ENCODE measurements around the gene PES1. TPM values are rescaled to one million over a fixed set of nuclear protein-coding genes. Genes with fewer than 3 reads are reported as not detected.
"Not testable (repeated sequence)": the region's sequence is repeated elsewhere in the genome, so short reads cannot be mapped to it uniquely, and the experiment has no call there.

PES1 gene
- total and polyA plus RNA-seq, 8 donors = 22.8 to 94.5 (median 47.1) TPM

DNA sequence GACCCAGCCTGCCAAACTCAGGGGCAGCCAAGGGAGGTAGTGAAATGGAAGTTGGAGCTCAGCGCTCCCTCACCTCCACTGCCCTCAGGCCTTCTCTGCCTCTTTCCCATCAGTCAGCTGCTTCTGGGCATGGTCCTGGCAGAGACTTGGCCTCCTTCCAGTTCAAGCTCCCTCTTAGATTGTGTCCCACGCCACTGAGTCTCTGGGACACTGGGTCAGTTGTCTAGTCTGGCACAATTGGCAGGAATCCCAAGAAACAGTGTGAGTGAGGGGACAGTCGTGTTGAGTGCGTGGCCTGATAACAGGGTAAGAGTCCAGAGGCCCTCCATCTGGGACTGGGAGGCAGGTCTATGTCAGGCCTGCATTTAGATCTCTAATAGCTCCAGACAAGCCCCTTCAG, 36.8 kb upstream of the PES1 start:
- Histone ChIP-seq H3K27ac (no peak overlapping the region), H3K36me3 (peaks cover 0 to 22% (median 6%) of the 10 kb centered on the region in 4 donors), H3K4me1 (no peaks in the 10 kb centered on the region), H3K9me3 (no peaks in the 10 kb centered on the region), H3K27me3 (no peaks in the 10 kb centered on the region), H3K4me3 (no peak overlapping the region)
- 51 to 78% (median 61%) methylated on average over 3 to 4 of the region's 4 CpGs for WGBS, 5 donors
- intact Hi-C loops (cut with DNase I; ENCODE audit: low total_unique reads) = no loop called here
- no peak for TF ChIP-seq POLR2A (IDR thresholded peaks at IDR 0.05)
- TF ChIP-seq, protein P1, sequence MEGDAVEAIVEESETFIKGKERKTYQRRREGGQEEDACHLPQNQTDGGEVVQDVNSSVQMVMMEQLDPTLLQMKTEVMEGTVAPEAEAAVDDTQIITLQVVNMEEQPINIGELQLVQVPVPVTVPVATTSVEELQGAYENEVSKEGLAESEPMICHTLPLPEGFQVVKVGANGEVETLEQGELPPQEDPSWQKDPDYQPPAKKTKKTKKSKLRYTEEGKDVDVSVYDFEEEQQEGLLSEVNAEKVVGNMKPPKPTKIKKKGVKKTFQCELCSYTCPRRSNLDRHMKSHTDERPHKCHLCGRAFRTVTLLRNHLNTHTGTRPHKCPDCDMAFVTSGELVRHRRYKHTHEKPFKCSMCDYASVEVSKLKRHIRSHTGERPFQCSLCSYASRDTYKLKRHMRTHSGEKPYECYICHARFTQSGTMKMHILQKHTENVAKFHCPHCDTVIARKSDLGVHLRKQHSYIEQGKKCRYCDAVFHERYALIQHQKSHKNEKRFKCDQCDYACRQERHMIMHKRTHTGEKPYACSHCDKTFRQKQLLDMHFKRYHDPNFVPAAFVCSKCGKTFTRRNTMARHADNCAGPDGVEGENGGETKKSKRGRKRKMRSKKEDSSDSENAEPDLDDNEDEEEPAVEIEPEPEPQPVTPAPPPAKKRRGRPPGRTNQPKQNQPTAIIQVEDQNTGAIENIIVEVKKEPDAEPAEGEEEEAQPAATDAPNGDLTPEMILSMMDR (IDR thresholded peaks at IDR 0.05) = no peak
- TF ChIP-seq POLR2AphosphoS5 (IDR thresholded peaks at IDR 0.05) = no peak
- no peak for TF ChIP-seq EP300 (IDR thresholded peaks at IDR 0.05)
- no peak for DNase-seq

DNA sequence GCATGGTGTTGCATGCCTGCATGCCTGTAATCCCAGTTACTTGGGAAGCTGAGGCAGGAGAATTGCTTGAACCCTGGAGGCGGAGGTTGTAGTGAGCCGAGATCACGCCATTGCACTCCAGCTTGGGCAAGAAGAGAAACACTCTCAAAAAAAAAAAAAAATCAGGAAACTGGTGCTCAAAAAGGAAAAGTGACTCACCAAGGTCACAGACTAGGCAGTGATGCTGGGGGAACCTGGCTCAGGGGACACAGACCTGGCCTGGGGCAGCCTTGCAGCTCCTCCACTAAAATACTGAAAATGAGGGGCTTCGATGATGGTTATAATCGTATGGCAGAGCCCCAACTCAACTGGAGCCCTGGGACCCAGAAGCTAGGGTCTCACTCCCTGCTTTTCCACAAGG, 35.8 kb upstream of the PES1 start:
- Histone ChIP-seq H3K27me3 (no peaks in the 10 kb centered on the region), H3K4me3 (no peak overlapping the region), H3K4me1 (no peaks in the 10 kb centered on the region), H3K36me3 (peaks cover 0 to 31% (median 14%) of the 10 kb centered on the region in 4 donors), H3K9me3 (no peaks in the 10 kb centered on the region), H3K27ac (no peak overlapping the region)
- 83 to 96% (median 87%) methylated on average over 5 of the region's 5 CpGs for WGBS, 5 donors
- intact Hi-C loops (cut with DNase I; ENCODE audit: low total_unique reads) = no loop called here
- TF ChIP-seq, protein P1 (IDR thresholded peaks at IDR 0.05) = no peak
- TF ChIP-seq POLR2AphosphoS5 (IDR thresholded peaks at IDR 0.05) (no peak), POLR2A (IDR thresholded peaks at IDR 0.05) (no peak), EP300 (IDR thresholded peaks at IDR 0.05) (no peak)
- no peak for DNase-seq

DNA sequence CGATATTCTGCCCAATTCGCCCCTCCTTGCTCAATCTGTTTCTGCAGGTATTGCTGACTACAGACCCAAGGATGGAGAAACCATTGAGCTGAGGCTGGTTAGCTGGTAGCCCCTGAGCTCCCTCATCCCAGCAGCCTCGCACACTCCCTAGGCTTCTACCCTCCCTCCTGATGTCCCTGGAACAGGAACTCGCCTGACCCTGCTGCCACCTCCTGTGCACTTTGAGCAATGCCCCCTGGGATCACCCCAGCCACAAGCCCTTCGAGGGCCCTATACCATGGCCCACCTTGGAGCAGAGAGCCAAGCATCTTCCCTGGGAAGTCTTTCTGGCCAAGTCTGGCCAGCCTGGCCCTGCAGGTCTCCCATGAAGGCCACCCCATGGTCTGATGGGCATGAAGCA, 34.7 kb upstream of the PES1 start:
- no peaks in the 10 kb centered on the region for H3K9me3 ChIP-seq
- TF ChIP-seq EP300 (IDR thresholded peaks at IDR 0.05) (no peak), POLR2A (IDR thresholded peaks at IDR 0.05) (no peak), POLR2AphosphoS5 (IDR thresholded peaks at IDR 0.05) (no peak)
- TF ChIP-seq, protein P1 (IDR thresholded peaks at IDR 0.05) = no peak
- H3K36me3 ChIP-seq = peaks cover 0 to 41% (median 17%) of the 10 kb centered on the region in 4 donors
- H3K4me3 ChIP-seq = no peak overlapping the region
- no peaks in the 10 kb centered on the region for H3K4me1 ChIP-seq
- no peak overlapping the region for H3K27ac ChIP-seq
- WGBS, 5 donors = 81 to 100% (median 89%) methylated on average over 4 to 5 of the region's 5 CpGs
- DNase-seq = no peak
- intact Hi-C loops (cut with DNase I; ENCODE audit: low total_unique reads) = no loop called here
- no peaks in the 10 kb centered on the region for H3K27me3 ChIP-seq

DNA sequence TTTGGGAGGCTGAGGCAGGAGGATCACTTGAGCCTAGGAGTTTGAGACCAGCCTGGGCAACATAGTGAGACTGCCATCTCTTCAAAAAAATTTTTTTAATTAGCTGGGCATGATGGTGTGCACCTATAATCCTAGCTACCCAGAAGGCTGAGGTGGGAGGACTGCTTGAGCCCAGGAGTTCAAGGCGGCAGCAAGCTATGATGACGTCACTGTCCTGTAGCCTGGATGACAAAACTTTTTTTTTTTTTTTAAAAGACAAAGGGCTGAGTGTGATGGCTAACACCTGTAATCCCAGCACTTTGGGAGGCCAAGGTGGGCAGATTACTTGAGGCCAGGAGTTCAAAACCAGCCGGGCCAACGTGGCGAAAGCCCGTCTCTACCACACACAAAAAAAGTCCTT, 28.2 kb upstream of the PES1 start:
- intact Hi-C loops (cut with DNase I; ENCODE audit: low total_unique reads); DNase-seq; H3K4me1 ChIP-seq; H3K9me3 ChIP-seq; H3K27me3 ChIP-seq; H3K27ac ChIP-seq; H3K4me3 ChIP-seq: not testable (repeated sequence)
- peaks cover 0 to 86% (median 58%) of the 10 kb centered on the region in 4 donors for H3K36me3 ChIP-seq
- WGBS, 5 donors = 87 to 97% (median 95%) methylated on average over 6 of the region's 6 CpGs

DNA sequence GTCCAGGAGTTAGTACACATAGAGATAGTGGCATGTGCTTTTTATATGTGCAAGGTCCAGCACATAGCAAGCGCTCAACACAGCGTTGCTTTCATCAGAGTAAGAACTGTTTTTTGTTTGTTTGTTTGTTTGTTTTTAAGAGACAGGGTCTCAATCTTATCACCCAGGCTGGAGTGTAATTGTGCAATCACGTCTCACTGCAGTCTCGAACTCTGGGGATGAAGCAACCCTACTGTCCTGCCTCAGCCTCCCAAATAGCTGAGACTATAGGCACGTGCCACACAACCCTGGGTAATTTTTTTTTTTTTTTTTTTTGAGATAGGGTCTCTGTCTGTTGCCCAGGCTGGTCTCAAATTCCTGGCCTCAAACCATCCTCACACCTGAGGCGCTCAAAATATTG, 26.1 kb upstream of the PES1 start:
- no peaks in the 10 kb centered on the region for H3K4me1 ChIP-seq
- intact Hi-C loops (cut with DNase I; ENCODE audit: low total_unique reads) = no loop called here
- TF ChIP-seq EP300 (IDR thresholded peaks at IDR 0.05) = no peak
- TF ChIP-seq POLR2AphosphoS5 (IDR thresholded peaks at IDR 0.05) = no peak
- TF ChIP-seq, protein P1 (IDR thresholded peaks at IDR 0.05) = no peak
- no peak for TF ChIP-seq POLR2A (IDR thresholded peaks at IDR 0.05)
- no peaks in the 10 kb centered on the region for H3K27me3 ChIP-seq
- H3K27ac ChIP-seq = no peak overlapping the region
- H3K9me3 ChIP-seq = no peaks in the 10 kb centered on the region
- H3K36me3 ChIP-seq = peaks cover 0 to 99% (median 65%) of the 10 kb centered on the region in 4 donors
- DNase-seq = no peak
- WGBS, 5 donors = 81 to 91% (median 86%) methylated on average over 6 of the region's 6 CpGs
- no peak overlapping the region for H3K4me3 ChIP-seq
